HepG2 (cell line): ENCODE results near the gene ALB. TPM values are rescaled to one million over a fixed set of nuclear protein-coding genes. Genes with fewer than 3 reads are reported as not detected.
A peak's percentile ranks its signal among the peaks of the same experiment; 100 is the strongest.

Experiments
- HOXA7 ChIP-seq: sonication (generic); formaldehyde crosslinking; IDR thresholded peaks from 2 replicates; pipeline ENCODE4 v1.8.1; 2022; ENCODE audit warnings: mild to moderate bottlenecking, missing genetic modification reagents, moderate library complexity
- JUN ChIP-seq: sonication (generic); formaldehyde crosslinking; IDR thresholded peaks from 2 replicates; pipeline ENCODE4 v1.4.0; 2020; ENCODE audit warnings: mild to moderate bottlenecking, missing genetic modification reagents
- NR3C1 ChIP-seq: sonication (generic); formaldehyde crosslinking; IDR thresholded peaks from 2 replicates; pipeline ENCODE4 v1.4.0; 2020; ENCODE audit warnings: missing genetic modification reagents
- PAF1 ChIP-seq: IDR thresholded peaks from 2 replicates; pipeline ENCODE4 v1.6.1; 2016; ENCODE audit warnings: missing genetic modification reagents, missing compliant biosample characterization
- PCBP2 ChIP-seq: fragments of 200-400 bp; formaldehyde crosslinking; optimal IDR thresholded peaks from 2 replicates; pipeline ENCODE3; 2018; ENCODE audit warnings: low read length, low read depth; ENCODE audit not compliant: poor library complexity, severe bottlenecking
- RBM22 ChIP-seq: fragments of 200-400 bp; formaldehyde crosslinking; optimal IDR thresholded peaks from 2 replicates; pipeline ENCODE3; 2017; ENCODE audit warnings: mild to moderate bottlenecking, low read length, moderate library complexity
- SOX6 ChIP-seq, 2 experiments: fragments of 450-650 bp in 1 of 2; sonication (generic) in 1 of 2; formaldehyde crosslinking in 1 of 2; IDR thresholded peaks; 2 replicates each; pipeline versions ENCODE4 v1.4.0 to v1.6.1; 2017 to 2020; ENCODE audit warnings: antibody characterized with exemption in 1 of 2, mild to moderate bottlenecking in 1 of 2, missing genetic modification reagents in 1 of 2
- ZBTB8A ChIP-seq: sonication (generic); formaldehyde crosslinking; IDR thresholded peaks from 2 replicates; pipeline ENCODE4 v1.4.0; 2020; ENCODE audit warnings: mild to moderate bottlenecking, low read depth, missing genetic modification reagents, borderline replicate concordance
- ZNF124 ChIP-seq: sonication (generic); formaldehyde crosslinking; IDR thresholded peaks from 2 replicates; pipeline ENCODE4 v1.4.0; 2020; ENCODE audit warnings: missing genetic modification reagents
- ZNF761 ChIP-seq: sonication (generic); formaldehyde crosslinking; conservative IDR thresholded peaks from 2 replicates; pipeline ENCODE4 v1.4.0; 2020; ENCODE audit warnings: mild to moderate bottlenecking, missing genetic modification reagents
- ZSCAN22 ChIP-seq: sonication (generic); formaldehyde crosslinking; IDR thresholded peaks from 2 replicates; pipeline ENCODE4 v1.4.0; 2020; ENCODE audit warnings: mild to moderate bottlenecking, missing genetic modification reagents
- polyA plus RNA-seq, 8 experiments: library from polyadenylated mRNA; depleted of rRNA in 3 of 8; stranded (reverse) in 7 of 8; unstranded in 1 of 8; fragments of >200 nt; fragmentation: Illumina TruSeq in 4 of 8; extraction: Trizol in 4 of 8; gene quantifications; 2 replicates each; pipeline versions ENCODE4 v1.2.1 to v1.2.3, GENCODE V29; 2011 to 2016; ENCODE audit warnings: low read depth in 4 of 8, missing spikeins in 1 of 8, mixed read lengths in 1 of 8; ENCODE audit not compliant: insufficient read depth in 1 of 8
- total RNA-seq, 5 experiments: library from RNA; depleted of rRNA; stranded (reverse); fragments of >200 nt; fragmentation: Illumina TruSeq; extraction: Trizol; gene quantifications; 2 replicates each; pipeline ENCODE4 v1.2.3, GENCODE V29; 2016; ENCODE audit warnings: low read depth in 1 of 5
- TF ChIP-seq, protein P1 (sequence below): sonication (generic); formaldehyde crosslinking; IDR thresholded peaks from 2 replicates; pipeline ENCODE4 v1.5.1; 2020; ENCODE audit warnings: missing genetic modification reagents, mild to moderate bottlenecking, borderline replicate concordance
- TF ChIP-seq, protein P2 (sequence below): IDR thresholded peaks from 2 replicates; pipeline ENCODE4 v1.6.1; 2016; ENCODE audit warnings: low read depth, control low read depth
- TF ChIP-seq, protein P3 (sequence below): sonication (generic); formaldehyde crosslinking; IDR thresholded peaks from 2 replicates; pipeline ENCODE4 v1.4.0; 2020; ENCODE audit warnings: missing genetic modification reagents
- TF ChIP-seq, protein P4 (sequence below): sonication (generic); formaldehyde crosslinking; conservative IDR thresholded peaks from 2 replicates; pipeline ENCODE4 v1.4.0; 2020; ENCODE audit warnings: mild to moderate bottlenecking, missing genetic modification reagents, moderate library complexity
- TF ChIP-seq, protein P5 (sequence below): sonication (generic); formaldehyde crosslinking; IDR thresholded peaks from 2 replicates; pipeline ENCODE4 v1.8.1; 2022; ENCODE audit warnings: mild to moderate bottlenecking, missing genetic modification reagents

Gene ALB
- total and polyA plus RNA-seq, 2 of the 13 experiments (the other 11 are each of a cell fraction or from before 2014, with no cell fraction given), result 22,259 to 22,625 TPM

DNA sequence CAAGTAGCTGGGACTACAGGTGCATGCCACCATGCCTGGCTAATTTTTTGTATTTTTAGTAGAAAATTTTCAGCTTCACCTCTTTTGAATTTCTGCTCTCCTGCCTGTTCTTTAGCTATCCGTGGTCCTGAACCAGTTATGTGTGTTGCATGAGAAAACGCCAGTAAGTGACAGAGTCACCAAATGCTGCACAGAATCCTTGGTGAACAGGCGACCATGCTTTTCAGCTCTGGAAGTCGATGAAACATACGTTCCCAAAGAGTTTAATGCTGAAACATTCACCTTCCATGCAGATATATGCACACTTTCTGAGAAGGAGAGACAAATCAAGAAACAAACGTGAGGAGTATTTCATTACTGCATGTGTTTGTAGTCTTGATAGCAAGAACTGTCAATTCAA lies 13.9 kb downstream of the ALB start (continued):
- TF ChIP-seq, protein P1, sequence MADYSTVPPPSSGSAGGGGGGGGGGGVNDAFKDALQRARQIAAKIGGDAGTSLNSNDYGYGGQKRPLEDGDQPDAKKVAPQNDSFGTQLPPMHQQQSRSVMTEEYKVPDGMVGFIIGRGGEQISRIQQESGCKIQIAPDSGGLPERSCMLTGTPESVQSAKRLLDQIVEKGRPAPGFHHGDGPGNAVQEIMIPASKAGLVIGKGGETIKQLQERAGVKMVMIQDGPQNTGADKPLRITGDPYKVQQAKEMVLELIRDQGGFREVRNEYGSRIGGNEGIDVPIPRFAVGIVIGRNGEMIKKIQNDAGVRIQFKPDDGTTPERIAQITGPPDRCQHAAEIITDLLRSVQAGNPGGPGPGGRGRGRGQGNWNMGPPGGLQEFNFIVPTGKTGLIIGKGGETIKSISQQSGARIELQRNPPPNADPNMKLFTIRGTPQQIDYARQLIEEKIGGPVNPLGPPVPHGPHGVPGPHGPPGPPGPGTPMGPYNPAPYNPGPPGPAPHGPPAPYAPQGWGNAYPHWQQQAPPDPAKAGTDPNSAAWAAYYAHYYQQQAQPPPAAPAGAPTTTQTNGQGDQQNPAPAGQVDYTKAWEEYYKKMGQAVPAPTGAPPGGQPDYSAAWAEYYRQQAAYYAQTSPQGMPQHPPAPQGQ (CRISPR knock-in tag), result 0 out of 2 replicates have a peak, but pooled peaks have one; percentile 22
- TF ChIP-seq JUN (no peak), ZNF761 (CRISPR knock-in tag) (no peak), NR3C1 (CRISPR knock-in tag) (no peak), ZNF124 (CRISPR knock-in tag) (no peak), SOX6 (IDR thresholded peaks at IDR 0.05) (no peak), SOX6 (CRISPR knock-in tag; IDR thresholded peaks at IDR 0.05) (no peak), HOXA7 (CRISPR knock-in tag) (no peak), PAF1 (CRISPR knock-in tag) (peak; percentile 99), RBM22 (peak; percentile 93), PCBP2 (no peak), ZBTB8A (no peak), ZSCAN22 (CRISPR knock-in tag) (no peak)
- TF ChIP-seq, protein P2, sequence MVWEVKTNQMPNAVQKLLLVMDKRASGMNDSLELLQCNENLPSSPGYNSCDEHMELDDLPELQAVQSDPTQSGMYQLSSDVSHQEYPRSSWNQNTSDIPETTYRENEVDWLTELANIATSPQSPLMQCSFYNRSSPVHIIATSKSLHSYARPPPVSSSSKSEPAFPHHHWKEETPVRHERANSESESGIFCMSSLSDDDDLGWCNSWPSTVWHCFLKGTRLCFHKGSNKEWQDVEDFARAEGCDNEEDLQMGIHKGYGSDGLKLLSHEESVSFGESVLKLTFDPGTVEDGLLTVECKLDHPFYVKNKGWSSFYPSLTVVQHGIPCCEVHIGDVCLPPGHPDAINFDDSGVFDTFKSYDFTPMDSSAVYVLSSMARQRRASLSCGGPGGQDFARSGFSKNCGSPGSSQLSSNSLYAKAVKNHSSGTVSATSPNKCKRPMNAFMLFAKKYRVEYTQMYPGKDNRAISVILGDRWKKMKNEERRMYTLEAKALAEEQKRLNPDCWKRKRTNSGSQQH (CRISPR knock-in tag), result 0 out of 2 replicates have a peak, but pooled peaks have one; percentile 68
- TF ChIP-seq, protein P3, sequence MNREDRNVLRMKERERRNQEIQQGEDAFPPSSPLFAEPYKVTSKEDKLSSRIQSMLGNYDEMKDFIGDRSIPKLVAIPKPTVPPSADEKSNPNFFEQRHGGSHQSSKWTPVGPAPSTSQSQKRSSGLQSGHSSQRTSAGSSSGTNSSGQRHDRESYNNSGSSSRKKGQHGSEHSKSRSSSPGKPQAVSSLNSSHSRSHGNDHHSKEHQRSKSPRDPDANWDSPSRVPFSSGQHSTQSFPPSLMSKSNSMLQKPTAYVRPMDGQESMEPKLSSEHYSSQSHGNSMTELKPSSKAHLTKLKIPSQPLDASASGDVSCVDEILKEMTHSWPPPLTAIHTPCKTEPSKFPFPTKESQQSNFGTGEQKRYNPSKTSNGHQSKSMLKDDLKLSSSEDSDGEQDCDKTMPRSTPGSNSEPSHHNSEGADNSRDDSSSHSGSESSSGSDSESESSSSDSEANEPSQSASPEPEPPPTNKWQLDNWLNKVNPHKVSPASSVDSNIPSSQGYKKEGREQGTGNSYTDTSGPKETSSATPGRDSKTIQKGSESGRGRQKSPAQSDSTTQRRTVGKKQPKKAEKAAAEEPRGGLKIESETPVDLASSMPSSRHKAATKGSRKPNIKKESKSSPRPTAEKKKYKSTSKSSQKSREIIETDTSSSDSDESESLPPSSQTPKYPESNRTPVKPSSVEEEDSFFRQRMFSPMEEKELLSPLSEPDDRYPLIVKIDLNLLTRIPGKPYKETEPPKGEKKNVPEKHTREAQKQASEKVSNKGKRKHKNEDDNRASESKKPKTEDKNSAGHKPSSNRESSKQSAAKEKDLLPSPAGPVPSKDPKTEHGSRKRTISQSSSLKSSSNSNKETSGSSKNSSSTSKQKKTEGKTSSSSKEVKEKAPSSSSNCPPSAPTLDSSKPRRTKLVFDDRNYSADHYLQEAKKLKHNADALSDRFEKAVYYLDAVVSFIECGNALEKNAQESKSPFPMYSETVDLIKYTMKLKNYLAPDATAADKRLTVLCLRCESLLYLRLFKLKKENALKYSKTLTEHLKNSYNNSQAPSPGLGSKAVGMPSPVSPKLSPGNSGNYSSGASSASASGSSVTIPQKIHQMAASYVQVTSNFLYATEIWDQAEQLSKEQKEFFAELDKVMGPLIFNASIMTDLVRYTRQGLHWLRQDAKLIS (CRISPR knock-in tag), result peak; percentile 78
- TF ChIP-seq, protein P4, sequence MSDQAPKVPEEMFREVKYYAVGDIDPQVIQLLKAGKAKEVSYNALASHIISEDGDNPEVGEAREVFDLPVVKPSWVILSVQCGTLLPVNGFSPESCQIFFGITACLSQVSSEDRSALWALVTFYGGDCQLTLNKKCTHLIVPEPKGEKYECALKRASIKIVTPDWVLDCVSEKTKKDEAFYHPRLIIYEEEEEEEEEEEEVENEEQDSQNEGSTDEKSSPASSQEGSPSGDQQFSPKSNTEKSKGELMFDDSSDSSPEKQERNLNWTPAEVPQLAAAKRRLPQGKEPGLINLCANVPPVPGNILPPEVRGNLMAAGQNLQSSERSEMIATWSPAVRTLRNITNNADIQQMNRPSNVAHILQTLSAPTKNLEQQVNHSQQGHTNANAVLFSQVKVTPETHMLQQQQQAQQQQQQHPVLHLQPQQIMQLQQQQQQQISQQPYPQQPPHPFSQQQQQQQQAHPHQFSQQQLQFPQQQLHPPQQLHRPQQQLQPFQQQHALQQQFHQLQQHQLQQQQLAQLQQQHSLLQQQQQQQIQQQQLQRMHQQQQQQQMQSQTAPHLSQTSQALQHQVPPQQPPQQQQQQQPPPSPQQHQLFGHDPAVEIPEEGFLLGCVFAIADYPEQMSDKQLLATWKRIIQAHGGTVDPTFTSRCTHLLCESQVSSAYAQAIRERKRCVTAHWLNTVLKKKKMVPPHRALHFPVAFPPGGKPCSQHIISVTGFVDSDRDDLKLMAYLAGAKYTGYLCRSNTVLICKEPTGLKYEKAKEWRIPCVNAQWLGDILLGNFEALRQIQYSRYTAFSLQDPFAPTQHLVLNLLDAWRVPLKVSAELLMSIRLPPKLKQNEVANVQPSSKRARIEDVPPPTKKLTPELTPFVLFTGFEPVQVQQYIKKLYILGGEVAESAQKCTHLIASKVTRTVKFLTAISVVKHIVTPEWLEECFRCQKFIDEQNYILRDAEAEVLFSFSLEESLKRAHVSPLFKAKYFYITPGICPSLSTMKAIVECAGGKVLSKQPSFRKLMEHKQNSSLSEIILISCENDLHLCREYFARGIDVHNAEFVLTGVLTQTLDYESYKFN, result 0 out of 2 replicates have a peak, but pooled peaks have one; percentile 14
- TF ChIP-seq, protein P5, sequence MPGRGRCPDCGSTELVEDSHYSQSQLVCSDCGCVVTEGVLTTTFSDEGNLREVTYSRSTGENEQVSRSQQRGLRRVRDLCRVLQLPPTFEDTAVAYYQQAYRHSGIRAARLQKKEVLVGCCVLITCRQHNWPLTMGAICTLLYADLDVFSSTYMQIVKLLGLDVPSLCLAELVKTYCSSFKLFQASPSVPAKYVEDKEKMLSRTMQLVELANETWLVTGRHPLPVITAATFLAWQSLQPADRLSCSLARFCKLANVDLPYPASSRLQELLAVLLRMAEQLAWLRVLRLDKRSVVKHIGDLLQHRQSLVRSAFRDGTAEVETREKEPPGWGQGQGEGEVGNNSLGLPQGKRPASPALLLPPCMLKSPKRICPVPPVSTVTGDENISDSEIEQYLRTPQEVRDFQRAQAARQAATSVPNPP (CRISPR knock-in tag), result no peak
